ENCODE data around the gene C7orf33.
"Not testable (repeated sequence)": the region's sequence is repeated elsewhere in the genome, so short reads cannot be mapped to it uniquely, and the experiment has no call there.

The C7orf33 gene

DNA sequence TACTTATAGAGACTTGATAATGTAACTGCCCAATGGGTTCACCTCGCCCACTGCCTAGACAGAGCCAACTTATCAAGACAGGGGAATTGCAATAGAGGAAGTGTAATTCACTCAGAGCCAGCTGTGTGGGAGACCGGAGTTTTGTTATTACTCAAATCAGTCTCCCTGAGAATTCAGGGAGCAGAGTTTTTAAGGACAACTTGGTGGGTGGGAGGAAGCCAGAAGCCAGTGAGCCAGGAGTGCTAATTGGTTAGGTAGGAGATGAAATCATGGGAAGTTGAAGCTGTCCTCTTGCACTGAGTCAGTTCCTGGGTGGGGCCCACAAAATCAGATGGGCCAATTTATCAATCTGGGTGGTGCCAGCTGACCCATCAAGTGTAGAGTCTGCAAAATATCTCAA lies 20.1 kb upstream of the C7orf33 start:
- H3K4me1 Mint-ChIP-seq (ENCODE audit: low read depth), result peaks cover 7% of the 10 kb centered on the region
- H3K27ac Mint-ChIP-seq, result no peak overlapping the region
- H3K4me3 Mint-ChIP-seq, result no peak overlapping the region
- H3K27me3 Mint-ChIP-seq (ENCODE audit: low read depth), result peaks cover 23% of the 10 kb centered on the region
- H3K9me3 Mint-ChIP-seq, result no peaks in the 10 kb centered on the region
- peaks cover 2% of the 10 kb centered on the region for H3K36me3 Mint-ChIP-seq (ENCODE audit: low read depth)

DNA sequence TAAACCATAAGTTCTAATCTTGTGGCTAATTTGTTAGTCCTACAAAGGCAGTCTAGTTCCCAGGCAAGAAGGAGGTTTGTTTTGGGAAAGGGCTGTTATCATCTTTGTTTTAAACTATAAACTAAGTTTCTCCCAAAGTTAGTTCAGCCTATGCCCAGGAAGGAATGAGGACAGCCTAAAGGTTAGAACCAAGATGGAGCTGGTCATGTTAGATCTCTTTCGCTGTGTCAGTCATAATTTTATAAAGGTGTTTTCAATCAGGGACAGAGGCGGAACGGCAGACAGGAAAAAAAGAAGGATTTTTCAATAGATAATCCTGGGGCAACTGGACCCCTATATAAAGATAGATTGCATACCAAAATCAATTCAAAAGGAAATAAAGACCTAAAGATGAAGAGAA lies 19.6 kb upstream of the C7orf33 start:
- not testable (repeated sequence) for H3K4me1 Mint-ChIP-seq (ENCODE audit: low read depth); H3K36me3 Mint-ChIP-seq (ENCODE audit: low read depth); H3K27ac Mint-ChIP-seq; H3K4me3 Mint-ChIP-seq; H3K9me3 Mint-ChIP-seq
- H3K27me3 Mint-ChIP-seq (ENCODE audit: low read depth), result peaks cover 23% of the 10 kb centered on the region

- H3K4me3 Mint-ChIP-seq, result no peak overlapping the region
- peaks cover 11% of the 10 kb centered on the region for H3K4me1 Mint-ChIP-seq (ENCODE audit: low read depth)
- H3K9me3 Mint-ChIP-seq, result no peaks in the 10 kb centered on the region
- H3K36me3 Mint-ChIP-seq (ENCODE audit: low read depth), result peaks cover 2% of the 10 kb centered on the region
- H3K27ac Mint-ChIP-seq, result no peak overlapping the region
- H3K27me3 Mint-ChIP-seq (ENCODE audit: low read depth), result peaks cover 23% of the 10 kb centered on the region
Observed at GRCh38 chr7:148571381-148571780, 19.2 kb upstream of the C7orf33 start.

- Mint-ChIP-seq H3K36me3 (ENCODE audit: low read depth) (peaks cover 2% of the 10 kb centered on the region), H3K4me1 (ENCODE audit: low read depth) (peaks cover 13% of the 10 kb centered on the region), H3K27ac (no peak overlapping the region), H3K9me3 (no peaks in the 10 kb centered on the region), H3K4me3 (no peak overlapping the region), H3K27me3 (ENCODE audit: low read depth) (peaks cover 23% of the 10 kb centered on the region)
Observed at GRCh38 chr7:148572067-148572522, 18.5 kb upstream of the C7orf33 start.

DNA sequence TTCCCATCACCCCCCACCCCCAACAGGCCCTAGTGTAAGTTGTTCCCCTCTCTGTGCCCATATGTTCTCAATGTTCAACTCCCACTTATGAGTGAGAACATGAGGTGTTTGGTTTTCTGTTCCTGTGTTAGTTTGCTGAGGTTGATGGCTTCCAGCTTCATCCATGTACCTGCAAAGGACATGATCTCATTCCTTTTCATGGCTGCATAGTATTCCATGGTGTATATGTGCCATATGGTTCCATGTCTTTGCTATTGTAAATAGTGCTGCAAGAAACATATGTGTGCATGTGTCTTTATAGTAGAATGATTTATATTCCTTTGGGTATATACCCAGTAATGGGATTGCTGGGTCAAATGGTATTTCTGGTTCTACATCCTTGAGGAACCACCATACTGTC lies 17.0 kb upstream of the C7orf33 start:
- not testable (repeated sequence) for H3K27ac Mint-ChIP-seq; H3K4me3 Mint-ChIP-seq; H3K36me3 Mint-ChIP-seq (ENCODE audit: low read depth); H3K9me3 Mint-ChIP-seq
- H3K27me3 Mint-ChIP-seq (ENCODE audit: low read depth), result peaks cover 23% of the 10 kb centered on the region
- H3K4me1 Mint-ChIP-seq (ENCODE audit: low read depth), result peaks cover 13% of the 10 kb centered on the region

DNA sequence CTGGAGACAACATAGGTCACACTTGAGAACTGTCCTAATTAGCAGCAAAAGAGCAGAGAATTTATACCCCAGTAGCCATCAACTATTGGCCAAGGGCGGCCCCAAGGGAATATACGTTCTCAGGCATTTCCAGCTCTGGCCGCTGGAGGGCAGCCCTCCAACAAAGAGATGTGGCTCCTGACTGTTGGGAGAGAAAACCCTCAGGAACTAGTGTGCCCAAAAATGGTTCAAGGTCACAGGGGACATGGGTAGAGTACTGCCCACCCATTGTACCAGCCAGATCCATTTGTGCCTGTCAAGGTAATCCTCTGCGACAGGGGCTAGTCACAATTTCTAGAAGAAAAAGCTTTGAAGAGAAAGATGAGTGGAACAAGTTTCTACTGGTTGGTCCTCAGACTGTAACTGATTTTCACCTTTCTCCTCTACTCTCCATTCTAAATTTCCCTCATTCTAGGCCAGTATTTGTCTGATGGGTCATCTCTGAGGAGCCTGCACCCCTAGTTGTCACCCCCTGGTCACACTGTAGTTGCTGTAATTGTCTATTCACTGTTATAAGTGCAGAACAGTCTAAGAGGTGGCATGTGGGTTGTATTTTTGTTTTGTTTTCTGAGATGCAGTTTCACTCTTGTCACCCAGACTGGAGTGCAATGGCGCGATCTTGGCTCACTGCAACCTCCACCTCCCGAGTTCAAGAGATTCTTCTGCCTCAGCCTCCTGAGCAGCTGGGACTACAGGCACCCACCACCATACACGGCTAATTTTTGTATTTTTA lies 14.7 kb upstream of the C7orf33 start:
- H3K27ac Mint-ChIP-seq, result no peak overlapping the region
- H3K9me3 Mint-ChIP-seq, result no peaks in the 10 kb centered on the region
- H3K4me3 Mint-ChIP-seq, result no peak overlapping the region
- peaks cover 9% of the 10 kb centered on the region for H3K4me1 Mint-ChIP-seq (ENCODE audit: low read depth)
- peaks cover 2% of the 10 kb centered on the region for H3K36me3 Mint-ChIP-seq (ENCODE audit: low read depth)
- H3K27me3 Mint-ChIP-seq (ENCODE audit: low read depth), result peaks cover 19% of the 10 kb centered on the region

- Mint-ChIP-seq H3K27me3 (ENCODE audit: low read depth) (peaks cover 4% of the 10 kb centered on the region), H3K9me3 (no peaks in the 10 kb centered on the region), H3K4me3 (no peak overlapping the region), H3K27ac (no peak overlapping the region), H3K36me3 (ENCODE audit: low read depth) (no peaks in the 10 kb centered on the region), H3K4me1 (ENCODE audit: low read depth) (peaks cover 10% of the 10 kb centered on the region)
Observed at GRCh38 chr7:148579366-148579765, 11.2 kb upstream of the C7orf33 start.

GRCh38 chr7:148580446-148580845 lies 10.1 kb upstream of the C7orf33 start:
- H3K9me3 Mint-ChIP-seq, result no peaks in the 10 kb centered on the region
- no peak overlapping the region for H3K4me3 Mint-ChIP-seq
- no peak overlapping the region for H3K27ac Mint-ChIP-seq

GRCh38 chr7:148581624-148582023 lies 8.9 kb upstream of the C7orf33 start:
- no peaks in the 10 kb centered on the region for H3K36me3 Mint-ChIP-seq (ENCODE audit: low read depth)
- no peaks in the 10 kb centered on the region for H3K9me3 Mint-ChIP-seq
- no peak overlapping the region for H3K27ac Mint-ChIP-seq
- no peak overlapping the region for H3K4me3 Mint-ChIP-seq
- peaks cover under 1% of the 10 kb centered on the region for H3K27me3 Mint-ChIP-seq (ENCODE audit: low read depth)
- peaks cover 11% of the 10 kb centered on the region for H3K4me1 Mint-ChIP-seq (ENCODE audit: low read depth)

More at GRCh38 chr7:148580446-148580845, 10.1 kb upstream of the C7orf33 start:
- H3K36me3 Mint-ChIP-seq (ENCODE audit: low read depth), result no peaks in the 10 kb centered on the region
- H3K27me3 Mint-ChIP-seq (ENCODE audit: low read depth), result no peaks in the 10 kb centered on the region
- peaks cover 17% of the 10 kb centered on the region for H3K4me1 Mint-ChIP-seq (ENCODE audit: low read depth)

- H3K4me1 Mint-ChIP-seq (ENCODE audit: low read depth), result peaks cover 11% of the 10 kb centered on the region
- H3K27ac Mint-ChIP-seq, result no peak overlapping the region
- peaks cover 8% of the 10 kb centered on the region for H3K27me3 Mint-ChIP-seq (ENCODE audit: low read depth)
- H3K9me3 Mint-ChIP-seq, result no peaks in the 10 kb centered on the region
- no peaks in the 10 kb centered on the region for H3K36me3 Mint-ChIP-seq (ENCODE audit: low read depth)
- no peak overlapping the region for H3K4me3 Mint-ChIP-seq
Observed at GRCh38 chr7:148584154-148584827, 6.3 kb upstream of the C7orf33 start.

GRCh38 chr7:148585399-148585798 lies 5.2 kb upstream of the C7orf33 start:
- Mint-ChIP-seq H3K9me3 (no peaks in the 10 kb centered on the region), H3K27ac (no peak overlapping the region), H3K27me3 (ENCODE audit: low read depth) (peaks cover 8% of the 10 kb centered on the region), H3K4me1 (ENCODE audit: low read depth) (peaks cover 11% of the 10 kb centered on the region), H3K36me3 (ENCODE audit: low read depth) (no peaks in the 10 kb centered on the region), H3K4me3 (no peak overlapping the region)

- H3K36me3 Mint-ChIP-seq (ENCODE audit: low read depth), result no peaks in the 10 kb centered on the region
- H3K4me1 Mint-ChIP-seq (ENCODE audit: low read depth), result peaks cover 11% of the 10 kb centered on the region
- H3K27ac Mint-ChIP-seq, result no peak overlapping the region
- peaks cover 17% of the 10 kb centered on the region for H3K27me3 Mint-ChIP-seq (ENCODE audit: low read depth)
- H3K9me3 Mint-ChIP-seq, result no peaks in the 10 kb centered on the region
- H3K4me3 Mint-ChIP-seq, result no peak overlapping the region
Observed at GRCh38 chr7:148587076-148587475, 3.5 kb upstream of the C7orf33 start.

DNA sequence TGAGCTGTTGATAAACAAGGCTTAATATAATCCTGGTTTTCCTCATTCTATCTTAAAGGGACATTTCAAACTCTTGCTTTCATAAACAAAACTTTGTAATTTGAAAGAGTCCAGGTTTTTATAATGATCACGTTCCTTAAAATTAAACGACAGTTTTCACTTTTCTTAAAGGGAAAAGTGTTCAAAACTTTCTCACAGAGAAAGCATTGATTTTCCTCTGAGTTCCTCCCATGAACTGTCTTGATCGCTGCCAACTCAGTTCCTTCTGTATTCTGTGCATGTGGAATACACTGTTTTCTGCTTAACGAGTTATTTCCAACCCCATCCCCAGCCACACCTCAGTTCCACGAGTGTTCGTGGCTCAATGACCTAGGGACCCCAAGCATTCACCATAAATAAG lies 2.4 kb upstream of the C7orf33 start:
- H3K27ac Mint-ChIP-seq, result no peak overlapping the region
- peaks cover 11% of the 10 kb centered on the region for H3K4me1 Mint-ChIP-seq (ENCODE audit: low read depth)
- no peak overlapping the region for H3K4me3 Mint-ChIP-seq
- H3K9me3 Mint-ChIP-seq, result no peaks in the 10 kb centered on the region
- no peaks in the 10 kb centered on the region for H3K36me3 Mint-ChIP-seq (ENCODE audit: low read depth)
- peaks cover 18% of the 10 kb centered on the region for H3K27me3 Mint-ChIP-seq (ENCODE audit: low read depth)

- Mint-ChIP-seq H3K27ac (no peak overlapping the region), H3K27me3 (ENCODE audit: low read depth) (peaks cover 18% of the 10 kb centered on the region), H3K4me1 (ENCODE audit: low read depth) (peaks cover 11% of the 10 kb centered on the region), H3K4me3 (no peak overlapping the region), H3K9me3 (no peaks in the 10 kb centered on the region), H3K36me3 (ENCODE audit: low read depth) (no peaks in the 10 kb centered on the region)
Observed at GRCh38 chr7:148588670-148589131, 1.9 kb upstream of the C7orf33 start.

GRCh38 chr7:148589640-148590039 lies 926 bp upstream of the C7orf33 start:
- peaks cover 18% of the 10 kb centered on the region for H3K27me3 Mint-ChIP-seq (ENCODE audit: low read depth)
- H3K4me3 Mint-ChIP-seq, result no peak overlapping the region
- H3K36me3 Mint-ChIP-seq (ENCODE audit: low read depth), result no peaks in the 10 kb centered on the region
- peaks cover 5% of the 10 kb centered on the region for H3K4me1 Mint-ChIP-seq (ENCODE audit: low read depth)
- no peak overlapping the region for H3K27ac Mint-ChIP-seq
- H3K9me3 Mint-ChIP-seq, result no peaks in the 10 kb centered on the region

Data from T-helper 1 cell treated with Interleukin-12 subunit alpha and Interleukin-12 subunit beta and Interleukin-4 antibody, amounts not matched to agents 30 μg/mL and 1 μg/mL, for 36 hours (primary cell).